Inferior parietal cortex (tissue), 1 donor: Measurements from ENCODE around the gene NR2F1.

Experiments used
- DNase-seq: peaks from one replicate; pipeline ENCODE4 v3.0.0-alpha.2; 2016; ENCODE audit errors: extremely low spot score

The NR2F1 gene

DNA sequence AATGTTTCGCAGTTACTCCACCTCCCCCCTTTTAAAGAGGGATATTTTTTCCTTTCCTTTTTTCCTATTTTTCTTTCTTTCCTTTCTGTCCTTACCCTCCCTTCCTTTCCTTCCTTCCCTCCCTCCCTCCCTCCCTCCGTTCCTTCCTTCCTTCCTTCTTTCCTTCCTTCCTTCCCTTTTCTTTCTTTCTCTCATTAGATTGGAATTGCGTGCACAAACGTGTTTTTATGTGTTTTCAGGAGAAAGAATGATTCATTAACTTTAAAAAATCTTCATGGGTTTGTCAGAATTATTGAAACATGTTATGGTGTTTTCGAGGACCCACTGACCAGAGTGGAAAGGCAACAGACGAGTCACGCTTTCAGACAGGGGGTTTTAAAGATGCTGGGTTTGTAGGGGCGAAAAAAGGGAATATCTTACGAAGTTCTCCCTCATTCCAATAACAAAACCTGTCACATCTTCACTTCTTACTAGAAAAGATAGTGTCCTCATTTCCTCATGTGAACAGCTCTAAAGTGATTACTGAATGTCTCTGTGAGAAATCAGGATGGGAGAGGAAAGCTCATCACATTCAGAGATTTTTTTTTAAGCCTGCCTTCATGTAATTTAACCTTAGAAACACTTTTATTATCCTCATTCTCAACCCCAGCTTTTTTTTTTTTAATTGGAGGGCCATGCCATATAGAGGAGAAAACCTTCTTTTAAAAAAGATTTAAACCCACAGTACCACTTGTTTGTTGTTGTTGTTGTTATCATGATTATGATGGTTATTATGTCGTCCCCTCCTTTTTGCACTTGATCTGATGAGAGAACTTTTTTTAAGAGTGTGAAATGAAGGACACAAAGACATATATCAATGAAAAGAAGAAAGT lies 21.9 kb downstream of the NR2F1 start:
- no peak for DNase-seq

DNA sequence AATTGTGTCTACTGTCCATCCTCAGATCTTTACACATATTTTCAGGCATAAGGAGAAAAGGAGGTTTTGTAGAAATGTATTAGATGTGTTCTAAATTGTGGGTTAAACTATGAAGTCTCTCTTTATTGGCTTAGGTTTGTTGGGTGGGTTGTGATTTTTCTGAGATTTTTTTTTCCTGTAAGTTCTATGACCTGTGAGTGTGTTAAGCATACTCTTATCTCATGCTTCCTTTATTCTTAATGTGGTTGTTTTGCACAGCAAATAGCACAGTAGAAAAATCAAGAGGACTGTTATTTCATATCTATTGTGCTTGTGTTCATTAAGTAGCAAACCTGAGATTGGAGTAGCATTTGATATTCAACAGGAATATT lies 23.3 kb downstream of the NR2F1 start:
- no peak for DNase-seq

DNA sequence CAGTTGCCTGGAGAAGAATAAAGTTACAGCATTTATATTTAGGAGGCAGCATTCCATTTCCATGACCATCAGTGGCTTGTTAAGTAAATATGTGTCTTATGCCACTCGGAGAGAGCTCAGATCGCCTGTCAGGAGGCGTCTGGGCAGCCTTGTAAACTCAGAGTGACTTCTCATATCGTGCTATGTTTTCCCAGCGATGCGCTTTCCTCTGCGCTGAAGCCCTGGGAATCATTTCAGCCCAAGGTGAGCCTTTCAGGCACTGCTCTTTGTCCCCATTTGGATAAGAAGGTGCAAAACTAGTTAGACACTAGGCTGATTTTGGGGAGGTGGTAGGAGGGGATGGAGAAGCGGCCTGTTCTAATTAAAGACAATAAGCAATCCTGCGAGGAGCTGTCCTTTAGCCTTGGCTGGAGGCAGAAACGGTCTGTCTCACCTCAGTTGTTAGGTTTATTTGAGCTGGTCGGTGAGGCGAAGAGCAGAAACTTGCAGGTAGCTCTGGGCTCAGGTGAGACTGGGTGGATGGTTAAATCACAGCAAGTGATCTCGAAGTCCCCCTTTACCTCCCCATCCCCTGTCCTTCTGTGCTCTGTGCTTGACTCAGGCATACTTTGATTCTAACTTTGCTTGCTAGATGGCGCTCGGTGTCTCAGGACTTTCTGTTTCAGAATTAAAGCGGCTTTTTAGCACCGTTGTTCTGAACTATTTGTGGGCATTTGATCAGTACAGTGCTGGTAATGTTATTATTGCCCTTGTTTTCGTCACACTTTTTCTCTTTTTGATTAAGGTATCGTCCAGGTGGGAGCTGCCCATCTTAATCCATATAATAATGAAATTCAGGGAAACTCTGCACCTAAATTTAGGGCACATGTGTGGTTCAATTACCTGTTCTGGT lies 24.6 kb downstream of the NR2F1 start:
- no peak for DNase-seq

DNA sequence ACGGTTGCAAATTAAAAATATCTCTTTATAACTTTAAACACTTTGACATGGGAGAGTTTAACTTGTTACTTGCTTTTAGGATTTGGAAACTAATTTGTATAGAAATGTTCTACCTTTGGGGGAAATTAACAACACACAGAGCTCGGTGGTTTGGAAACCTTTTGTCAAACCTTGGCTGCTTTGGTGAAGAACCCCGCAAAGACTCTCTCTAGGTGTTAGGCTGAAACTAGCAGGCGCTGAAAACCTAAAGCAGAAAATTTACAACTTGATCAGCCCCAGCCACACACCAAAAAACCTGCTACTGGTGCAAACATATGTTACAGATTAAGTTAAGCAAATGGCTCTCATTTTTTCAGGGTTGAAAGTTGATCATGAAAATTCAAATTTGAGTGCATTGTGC lies 25.8 kb downstream of the NR2F1 start:
- no peak for DNase-seq

DNA sequence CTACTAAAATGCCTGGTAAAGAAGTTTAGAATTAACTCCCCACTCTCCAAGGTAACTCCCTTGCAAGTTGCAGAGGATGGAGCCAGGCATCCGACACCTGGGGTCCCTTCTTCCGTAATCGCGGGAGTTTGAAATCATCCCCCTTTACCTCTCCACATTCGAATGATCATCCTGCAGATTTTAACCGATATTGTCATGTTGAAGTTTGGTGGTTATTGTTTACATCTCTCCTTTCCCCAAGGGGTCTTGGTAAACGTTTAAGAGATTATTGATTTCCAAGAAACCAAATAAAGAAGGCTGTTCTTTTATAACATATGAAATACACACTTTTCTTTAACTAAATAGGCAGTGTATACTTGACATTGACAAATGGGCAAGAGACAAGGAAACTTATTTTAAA lies 26.7 kb downstream of the NR2F1 start:
- no peak for DNase-seq

DNA sequence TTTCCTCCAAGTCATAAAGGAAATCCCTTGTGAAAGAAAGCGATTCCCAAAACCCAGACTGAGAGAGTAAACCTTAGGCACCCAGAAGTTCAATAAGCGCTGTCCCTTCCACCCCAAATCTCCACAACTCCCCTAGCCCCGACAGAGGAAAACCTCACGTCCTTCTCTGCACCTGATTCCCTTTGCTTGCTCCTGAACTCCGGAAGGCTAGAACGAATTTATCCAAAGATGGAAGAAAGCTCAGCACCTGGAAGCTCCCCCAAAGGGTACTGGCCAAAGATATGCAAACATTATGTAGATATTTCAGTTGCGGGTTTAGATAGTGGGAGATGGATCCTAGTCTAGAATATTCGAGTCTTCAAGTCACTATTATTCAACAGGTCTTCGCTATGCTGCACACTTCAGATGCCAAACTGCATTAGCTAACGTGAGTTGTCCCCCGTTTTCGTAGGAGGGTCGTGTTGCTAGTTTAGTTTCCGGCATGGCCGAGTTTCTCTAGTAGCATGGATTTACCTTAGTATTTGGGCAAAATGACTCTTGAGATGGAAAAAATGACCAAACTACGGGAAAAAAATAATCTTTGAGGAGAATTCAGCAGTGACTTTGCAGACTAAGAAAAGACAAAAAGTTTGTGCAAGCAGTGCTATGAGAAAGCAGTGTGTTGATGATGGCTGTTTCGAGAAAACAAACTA lies 27.7 kb downstream of the NR2F1 start:
- no peak for DNase-seq

DNA sequence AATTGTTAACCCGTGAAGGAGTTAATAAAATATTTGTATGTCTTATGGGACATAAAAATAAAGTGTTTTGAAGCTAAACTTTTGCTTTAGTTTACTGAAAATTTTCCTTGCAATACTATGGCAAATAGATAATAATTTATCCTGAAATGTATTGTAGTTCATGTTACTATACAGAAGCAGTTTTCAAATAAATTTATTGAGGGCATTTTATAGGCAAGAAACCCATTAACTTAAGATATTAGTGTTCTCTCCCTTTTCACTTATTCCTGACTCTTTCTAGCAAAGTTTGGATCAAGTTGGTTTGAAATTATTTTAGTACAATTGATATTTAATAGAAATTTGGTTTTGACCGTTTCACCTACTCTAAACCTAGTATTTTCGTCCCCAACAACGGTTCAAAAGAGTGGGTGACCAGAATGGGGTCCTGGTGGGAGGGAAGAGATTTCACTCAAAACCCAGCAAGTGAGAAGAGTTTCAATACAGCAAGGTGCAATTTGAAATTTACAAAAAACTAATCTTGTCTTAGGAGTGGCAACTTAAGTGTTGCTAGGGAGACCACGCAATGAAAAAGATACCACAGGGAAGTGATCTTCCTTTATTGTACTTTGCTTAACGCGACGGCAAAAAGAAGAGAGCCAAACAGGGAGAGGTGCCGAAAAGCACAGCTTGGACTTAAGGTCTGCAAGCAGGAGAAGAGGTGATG lies 28.4 kb downstream of the NR2F1 start:
- no peak for DNase-seq

DNA sequence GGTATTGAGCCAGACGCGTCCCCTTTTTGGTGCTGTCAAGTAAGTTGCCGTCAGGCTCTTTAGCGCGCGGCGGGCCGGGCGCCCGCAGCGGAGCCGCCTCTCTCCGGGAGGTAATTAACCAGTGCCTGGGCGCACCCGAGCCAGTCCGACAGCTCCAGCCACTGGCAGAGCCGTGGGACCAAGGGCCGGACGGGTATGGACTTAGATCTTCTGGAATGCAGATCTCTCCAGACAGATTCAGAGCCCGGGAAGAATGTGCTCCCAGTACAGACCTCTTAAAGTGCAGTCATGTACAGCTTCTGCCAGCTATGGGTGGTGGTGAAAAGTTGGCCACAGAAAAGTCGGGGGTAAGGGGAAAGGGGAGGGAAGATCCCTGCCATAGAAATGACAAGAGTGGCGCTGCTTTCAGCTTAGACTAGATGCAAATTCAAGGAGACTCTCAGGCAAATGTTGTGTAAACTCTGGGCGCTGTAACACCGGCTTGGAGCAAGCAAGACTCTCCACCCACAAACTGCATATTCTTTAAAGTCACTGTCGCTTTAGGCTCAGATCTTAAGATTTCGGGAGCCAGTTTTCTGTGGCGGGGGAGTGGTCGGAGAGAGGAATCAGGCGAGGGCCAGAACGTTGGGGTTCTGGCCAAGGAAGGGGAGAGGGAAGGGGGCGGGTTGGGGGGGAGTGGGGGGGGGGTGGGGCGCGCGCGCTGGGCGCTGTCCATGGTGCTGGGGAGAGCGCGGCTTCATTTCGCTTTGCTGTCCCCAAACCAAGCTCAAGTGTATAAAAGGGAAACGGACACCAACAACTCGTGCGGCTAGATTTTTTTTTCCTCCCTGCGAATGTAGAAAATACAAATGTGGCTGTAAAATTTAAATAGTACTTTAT lies 29.2 kb downstream of the NR2F1 start:
- no peak for DNase-seq

DNA sequence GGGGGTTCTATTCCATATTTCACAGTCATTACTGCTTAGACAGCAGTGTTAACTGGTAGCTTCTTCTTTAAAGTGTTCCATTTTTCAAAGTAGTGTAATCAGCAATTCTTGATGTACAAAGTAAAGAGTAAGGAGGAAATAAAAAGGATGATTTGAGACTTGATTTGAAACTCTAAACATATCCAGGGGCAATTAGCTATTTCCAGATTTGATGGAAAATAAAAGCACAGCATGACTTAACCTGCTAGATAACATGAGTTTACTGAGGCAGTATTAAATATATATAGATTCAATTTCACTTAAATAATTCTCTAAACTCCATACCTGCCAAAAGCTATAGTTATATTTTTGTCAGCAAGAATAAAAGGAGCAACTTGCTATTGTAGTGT lies 29.8 kb downstream of the NR2F1 start:
- no peak for DNase-seq

DNA sequence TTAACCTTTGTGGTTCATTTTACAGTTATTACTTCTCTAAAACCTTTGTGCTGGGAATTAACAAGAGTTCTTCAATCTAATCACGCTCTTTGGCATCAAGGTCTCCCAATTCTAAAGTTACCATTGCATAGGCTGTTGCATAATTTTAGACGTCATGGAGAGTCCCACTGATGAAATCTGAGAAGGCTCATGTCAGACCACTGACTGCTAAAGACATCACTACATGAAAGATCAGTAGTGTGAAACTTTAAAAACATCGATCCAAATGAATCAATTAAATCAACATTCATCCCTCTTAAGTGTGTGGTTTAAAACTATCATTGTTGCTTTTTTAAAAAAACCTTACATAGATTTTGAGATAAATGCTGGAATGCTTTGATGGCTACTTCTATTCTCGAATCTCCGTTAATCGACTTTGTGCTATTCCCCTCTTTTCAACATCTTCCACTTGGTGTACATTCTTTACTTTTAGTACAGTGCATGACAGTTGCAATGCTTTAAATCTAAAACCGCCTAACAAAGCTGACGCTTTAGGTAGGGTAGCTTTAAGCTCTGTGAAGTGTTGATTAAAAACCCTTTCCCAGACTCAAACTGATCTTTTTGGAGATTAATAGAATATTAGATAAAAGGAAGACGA lies 33.6 kb downstream of the NR2F1 start:
- DNase-seq: no peak

DNA sequence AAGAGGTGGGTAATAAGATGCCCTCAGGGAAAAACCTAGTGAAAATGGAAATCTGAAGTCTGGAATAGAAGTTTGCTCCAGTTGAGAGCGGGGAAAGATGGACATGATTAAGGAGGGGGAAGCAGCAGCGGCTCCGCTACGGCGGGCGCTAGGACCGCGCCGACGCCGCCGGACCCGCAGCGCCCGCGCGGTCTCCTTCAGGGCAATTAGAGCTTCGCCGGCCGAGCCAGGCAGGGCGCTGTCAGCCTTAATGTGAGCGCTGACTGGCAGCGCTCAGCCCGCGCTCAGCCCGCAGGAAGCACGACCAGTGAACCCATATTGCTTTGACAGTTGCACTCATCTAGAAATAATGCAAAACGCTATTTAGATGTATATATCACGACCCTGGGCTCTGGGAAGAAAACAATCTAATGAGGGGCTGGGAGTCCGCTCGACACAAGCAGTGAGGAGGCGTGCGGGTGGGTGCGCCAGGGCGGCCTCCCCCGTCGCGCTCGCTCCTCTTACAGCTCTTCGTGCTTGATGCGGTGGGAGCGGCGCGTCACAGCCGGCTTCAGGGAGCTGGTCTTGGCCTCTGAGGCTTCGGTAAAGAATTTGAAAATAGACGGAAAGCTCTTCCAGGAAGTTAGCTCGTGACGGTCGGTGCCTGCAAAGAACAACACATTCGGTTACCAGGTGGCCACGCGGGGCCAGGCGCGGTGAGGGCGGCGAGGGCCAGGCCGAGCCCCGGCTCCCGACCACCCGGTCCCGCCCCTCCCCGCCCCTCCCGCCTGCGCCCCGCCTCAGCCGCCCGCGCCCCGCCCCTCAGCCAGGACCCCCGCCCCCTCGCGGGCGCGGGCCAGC lies 37.7 kb downstream of the NR2F1 start:
- DNase-seq: no peak

DNA sequence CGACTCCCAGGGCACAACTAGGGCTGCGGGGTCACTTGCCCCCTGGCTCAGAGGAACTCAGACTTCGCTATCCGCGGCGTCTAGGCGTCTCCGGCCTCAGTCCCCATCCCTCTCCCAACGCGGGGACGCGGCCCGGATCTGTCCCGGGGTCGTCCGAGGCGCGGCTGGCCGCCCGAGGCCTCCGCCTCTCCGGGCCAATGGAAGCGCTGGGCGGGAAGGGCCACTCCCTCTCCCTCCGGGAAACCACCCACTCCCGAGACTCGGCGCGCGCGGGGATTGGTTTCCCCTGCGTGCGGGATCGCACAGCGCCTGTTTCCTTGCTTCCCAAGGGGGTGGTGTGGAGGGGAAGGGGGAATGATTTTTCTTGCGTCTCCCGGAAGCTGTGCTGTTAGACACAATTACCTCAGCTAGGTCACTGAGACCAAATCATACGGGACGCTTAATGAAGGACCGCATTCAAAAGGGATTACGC lies 38.3 kb downstream of the NR2F1 start:
- DNase-seq: no peak

DNA sequence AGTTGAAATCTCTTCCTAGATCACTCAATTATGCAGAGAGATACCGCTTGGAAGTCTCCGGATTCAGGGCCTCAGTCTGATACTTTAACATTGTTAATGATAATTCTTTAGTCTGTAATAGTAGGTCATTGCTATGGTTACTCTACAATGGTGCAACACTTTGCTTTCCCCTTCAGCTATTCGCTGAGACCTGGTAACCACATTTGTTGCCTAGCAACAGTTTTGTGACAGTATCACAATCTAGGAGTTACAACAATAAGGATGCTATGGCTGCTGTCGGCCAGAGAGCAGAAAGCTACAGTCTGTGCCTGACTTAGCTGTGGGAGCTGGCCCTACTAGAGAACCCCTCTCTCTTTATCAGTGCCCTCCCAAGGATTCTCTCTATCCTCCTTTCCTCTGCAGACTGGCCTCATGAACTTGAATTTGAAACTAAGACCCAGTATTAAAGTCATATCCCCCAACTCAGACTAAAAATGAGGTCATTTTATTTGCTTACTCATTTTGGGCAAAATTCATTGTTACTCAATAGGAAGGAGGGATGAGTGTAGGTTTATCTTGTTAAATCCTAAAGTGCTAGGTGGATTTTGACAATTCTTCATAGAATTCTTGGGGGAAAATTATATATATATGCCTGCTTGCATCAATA lies 39.3 kb downstream of the NR2F1 start:
- no peak for DNase-seq

DNA sequence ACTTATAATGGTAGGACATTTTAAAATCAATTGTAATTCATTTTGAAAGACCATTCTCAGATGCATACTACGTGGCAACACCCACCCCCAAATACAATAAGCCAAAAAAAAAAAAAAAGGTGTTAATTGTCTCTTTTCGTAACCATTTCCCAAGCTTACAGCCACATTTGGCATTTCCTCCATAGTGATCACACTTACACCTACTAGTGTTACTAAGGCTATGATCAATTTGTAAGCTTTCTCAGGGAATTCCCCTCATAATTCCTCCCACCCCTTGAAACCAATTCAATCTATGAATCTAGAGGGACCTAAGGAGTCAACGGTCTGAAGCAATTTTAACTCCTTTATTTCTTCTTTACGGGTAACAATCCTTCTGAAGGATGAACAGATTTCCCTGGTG lies 40.1 kb downstream of the NR2F1 start:
- no peak for DNase-seq

DNA sequence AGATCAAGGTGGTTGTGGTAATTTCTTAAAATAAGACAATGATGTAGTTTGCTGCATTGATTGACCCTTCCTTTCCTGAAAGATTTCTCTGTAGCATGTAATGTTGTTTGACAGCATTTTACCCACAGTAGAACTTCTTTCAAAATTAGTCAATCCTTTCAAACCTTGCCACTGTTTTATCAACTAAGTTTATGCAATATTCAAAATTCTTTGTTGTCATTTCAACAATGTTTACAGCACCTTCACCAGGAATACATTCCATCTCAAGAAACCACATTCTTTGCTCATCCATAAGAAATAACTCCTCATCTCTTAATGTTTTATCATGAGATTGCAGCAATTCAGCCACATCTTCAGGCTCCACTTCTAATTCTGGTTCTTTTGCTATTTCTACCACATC lies 43.8 kb downstream of the NR2F1 start:
- DNase-seq: no peak

DNA sequence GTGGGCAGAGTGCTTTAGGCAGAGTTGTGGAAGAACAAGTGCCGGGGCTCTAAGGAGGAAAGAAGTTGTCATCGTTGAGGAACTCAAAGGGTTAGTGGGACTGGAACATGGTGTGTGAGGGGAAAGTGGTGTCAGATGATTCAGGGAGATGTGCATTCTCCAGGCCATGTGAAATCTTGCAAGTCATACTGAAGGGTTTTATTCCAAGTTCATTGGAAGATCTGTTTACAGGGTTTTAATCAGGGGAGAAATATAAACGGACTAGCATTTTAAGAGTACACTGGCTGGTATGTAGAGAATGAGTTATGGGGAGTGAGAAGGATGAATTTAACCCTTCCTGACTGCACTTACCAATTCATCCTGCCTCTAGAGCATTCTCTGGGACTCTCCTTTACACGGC lies 49.3 kb downstream of the NR2F1 start:
- DNase-seq: no peak

DNA sequence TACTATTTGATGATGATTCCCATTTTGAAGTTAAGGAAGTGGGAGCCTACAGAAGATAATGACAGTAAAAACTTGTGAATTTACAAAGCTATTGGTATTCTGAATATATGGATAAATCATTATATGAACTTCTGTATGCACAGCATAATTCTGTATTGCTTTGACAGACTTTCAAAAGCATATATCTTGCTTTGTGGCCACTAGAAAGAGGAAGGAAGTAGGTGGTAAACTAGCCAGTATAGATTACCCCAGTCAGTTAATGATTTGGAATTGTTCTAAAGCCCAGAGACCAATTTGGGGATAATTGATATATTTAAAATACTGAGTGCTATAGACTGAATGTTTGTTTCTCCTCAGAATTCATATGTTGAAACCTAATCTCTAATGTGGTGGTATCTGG lies 53.0 kb downstream of the NR2F1 start:
- DNase-seq: no peak

DNA sequence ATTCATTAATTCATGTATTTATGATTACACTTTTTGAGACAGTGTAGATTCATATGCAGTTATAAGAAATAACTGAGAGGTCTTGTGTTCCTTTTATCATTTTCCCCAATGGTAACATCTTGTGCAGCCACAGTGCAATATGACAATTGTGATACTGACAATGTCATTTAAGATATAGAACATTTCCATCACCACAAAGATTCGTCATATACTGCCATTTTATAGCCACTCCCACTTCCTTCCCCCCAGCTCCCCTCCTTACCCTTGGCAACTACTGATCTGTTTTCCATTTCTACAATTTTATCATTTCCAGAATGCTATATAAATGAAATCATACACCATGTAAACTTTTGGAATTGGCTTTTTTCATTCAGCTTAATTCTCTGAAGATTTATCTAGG lies 53.8 kb downstream of the NR2F1 start:
- DNase-seq: no peak

DNA sequence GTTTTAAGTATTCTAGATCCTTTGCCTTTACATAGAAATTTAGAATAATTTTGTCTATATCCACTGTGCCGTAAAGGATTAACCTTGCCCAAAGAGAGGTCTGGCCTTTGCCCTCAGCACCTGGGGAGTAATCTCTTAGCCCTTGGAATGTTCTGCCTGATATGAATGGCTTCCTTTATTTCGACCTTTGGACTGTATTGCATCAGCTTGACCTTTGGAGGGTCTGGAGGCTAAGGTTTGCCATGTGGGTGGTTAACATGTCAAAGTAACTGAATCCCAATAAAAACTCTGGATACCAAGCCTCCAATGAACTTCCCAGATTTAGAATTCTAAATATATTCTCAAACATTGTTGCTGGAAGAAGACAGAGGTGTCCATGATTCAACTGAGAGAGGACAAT lies 54.7 kb downstream of the NR2F1 start:
- DNase-seq: no peak
